Measurements from ENCODE around the gene STAT6. TPM values are rescaled to one million over a fixed set of nuclear protein-coding genes. Genes with fewer than 3 reads are reported as not detected.

STAT6 gene
- total and polyA plus RNA-seq, 10 of the 15 experiments (the other 5 are each of a cell fraction or from before 2014, with no cell fraction given) = 14.2 to 176 (median 89.6) TPM

DNA sequence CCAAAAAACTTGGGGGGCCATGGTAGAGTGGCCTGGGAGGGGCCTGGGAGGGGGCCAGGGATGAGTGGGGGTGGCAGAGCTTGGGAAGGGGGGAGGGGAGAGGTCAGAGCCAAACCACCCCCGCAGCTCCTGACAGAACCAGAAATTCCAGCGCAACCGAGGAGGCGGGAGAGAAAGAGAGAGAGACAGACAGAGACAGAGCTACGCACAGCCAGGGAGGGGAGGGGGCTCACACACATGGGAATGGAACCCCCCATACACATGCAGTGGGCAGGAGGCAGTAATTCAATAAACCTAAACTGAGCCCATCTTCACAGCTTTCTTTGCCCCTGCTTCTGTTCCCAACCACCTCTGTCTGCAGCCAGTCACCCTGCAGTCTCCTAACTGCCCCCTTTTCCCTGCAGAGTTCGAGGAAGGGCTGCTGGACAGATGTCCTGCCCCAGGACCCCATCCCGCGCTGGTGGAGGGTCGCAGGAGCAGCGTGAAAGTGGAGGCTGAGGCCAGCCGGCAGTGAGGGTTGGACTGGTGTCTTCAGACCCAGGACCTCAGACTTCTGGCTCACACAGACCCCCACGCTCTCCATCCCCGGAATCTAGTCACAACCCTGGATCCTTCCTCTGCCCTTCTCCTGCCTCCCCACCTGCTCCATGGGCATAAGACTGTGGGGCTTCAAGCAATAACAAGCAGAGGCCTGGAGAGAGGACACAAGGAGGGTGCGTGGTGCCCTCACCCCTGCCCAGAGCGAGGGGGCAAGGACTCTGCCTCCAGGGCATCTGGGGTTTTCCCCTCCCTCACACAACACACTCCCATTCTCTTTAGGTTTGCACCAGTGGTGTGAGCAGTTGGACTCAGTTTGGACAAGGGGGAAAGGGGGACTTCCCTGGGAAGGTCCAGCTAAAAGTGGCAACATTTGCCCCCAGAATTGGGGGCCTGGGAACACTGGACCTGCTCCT is 16.7 kb downstream of the STAT6 start (continued):
- TF ChIP-seq NR2C2 (IDR thresholded peaks at IDR 0.05; ENCODE audit: borderline replicate concordance, control insufficient read depth, insufficient read length, low read depth) (no peak), IKZF1 (conservative IDR thresholded peaks at IDR 0.05) (peak; percentile 40; the same call in 1 of the 2 replicates), POU2F2 (IDR thresholded peaks at IDR 0.05; ENCODE audit: borderline replicate concordance, low read depth, low read length) (no peak; the same call in 2 of the 3 replicates)

DNA sequence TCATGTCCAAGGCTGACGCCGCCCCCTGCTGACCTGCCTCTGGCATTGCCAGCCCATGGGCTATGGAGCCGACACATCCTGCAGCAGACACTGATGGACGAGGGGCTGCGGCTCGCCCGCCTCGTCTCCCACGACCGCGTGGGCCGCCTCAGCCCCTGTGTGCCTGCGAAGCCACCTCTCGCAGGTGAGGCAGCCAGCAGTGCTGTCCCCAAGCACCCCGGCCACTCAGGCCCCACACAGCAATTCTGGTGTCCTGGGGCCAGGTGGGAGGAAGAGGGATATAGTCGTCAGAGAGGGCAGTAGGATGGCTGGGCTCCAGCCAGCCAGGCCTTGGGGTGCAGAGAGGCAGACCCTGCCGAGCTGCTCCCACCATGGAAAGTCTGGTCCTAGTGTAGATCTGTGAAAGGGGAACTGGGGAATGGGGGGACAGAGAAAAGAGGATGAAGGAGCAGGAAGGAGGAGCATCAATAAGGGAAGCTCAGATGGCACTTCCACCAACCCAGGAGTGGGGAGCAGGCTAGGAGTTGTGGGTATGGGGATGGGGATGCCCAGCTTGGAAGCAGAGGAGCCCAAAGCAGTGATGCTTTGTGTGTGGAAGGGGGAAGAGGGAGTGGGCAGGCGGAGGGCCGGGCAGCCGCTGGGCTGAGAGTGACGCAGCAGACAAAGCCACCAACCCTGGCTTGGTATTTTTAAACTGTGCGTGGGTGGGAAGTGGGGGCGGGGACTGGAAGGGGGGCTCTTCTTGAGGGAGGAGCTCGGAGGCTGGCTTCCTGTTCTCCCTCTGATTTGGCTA is 17.6 kb downstream of the STAT6 start:
- peak overlapping the region; percentile 68 for H3K9ac ChIP-seq (ENCODE audit: control insufficient read depth, insufficient read depth, low read length)
- H3K79me2 ChIP-seq (ENCODE audit: control insufficient read depth, insufficient read depth, low read length) = peaks cover 34% of the 10 kb centered on the region
- in situ Hi-C loops (cut with MboI) = no loop called here
- H3K36me3 ChIP-seq (ENCODE audit: control insufficient read depth in 2 of 2, insufficient read depth in 2 of 2, low read length in 1 of 2) = peaks cover 17 to 21% of the 10 kb centered on the region in 2 experiments
- H3K4me2 ChIP-seq (ENCODE audit: control insufficient read depth, insufficient read depth) = peak overlapping the region; percentile 97
- DNase-seq (ENCODE audit: low read depth, low spot score) (no peak), ATAC-seq (peak; percentile 75), FAIRE-seq (peak; percentile 93)
- ChIA-PET CTCF (interaction anchor here (0.6 to 9.0 kb wide), 23 partner anchors 13 to 365 kb away, joined by 3 to 205 read pairs (median 4); partner anchors contain the start of genes LRP1, NEMP1 and STAT6), SMC1A (ENCODE audit: uncharacterized antibody, unreplicated experiment) (interaction anchor here (0.7 to 10.4 kb wide), 9 partner anchors 9 to 86 kb away, joined by 3 to 169 read pairs (median 6); partner anchors contain the start of genes NEMP1, STAT6 and TAC3), RAD21 (ENCODE audit: unreplicated experiment) (interaction anchor here (0.7 to 8.8 kb wide), 13 partner anchors 10 to 386 kb away, joined by 3 to 199 read pairs (median 5); partner anchors contain the start of genes ARHGAP9, NEMP1, SHMT2 and STAT6), POLR2A (interaction anchor here (0.6 to 7.6 kb wide), 6 partner anchors 14 to 340 kb away, joined by 3 to 74 read pairs (median 20); partner anchors contain the start of genes NEMP1 and STAT6)
- H3K4me3 ChIP-seq = peak overlapping the region; percentile 75
- H2AFZ ChIP-seq (ENCODE audit: control insufficient read depth, low read depth, low read length) = no peak overlapping the region
- H4K20me1 ChIP-seq (ENCODE audit: control insufficient read depth, insufficient read depth) = no peaks in the 10 kb centered on the region
- H3K27me3 ChIP-seq (replicated peaks in 1 of 2; ENCODE audit: control insufficient read depth in 2 of 2, insufficient read depth in 2 of 2, low read length in 1 of 2) = no peaks in the 10 kb centered on the region
- H3K27ac ChIP-seq (ENCODE audit: control insufficient read depth, insufficient read depth) = peak overlapping the region; percentile 84
- intact Hi-C loops (cut with micrococcal nuclease; ENCODE audit: unreplicated experiment) = loop anchor here (1.0 kb wide), 2 partner anchors 18 to 24 kb away; partner anchors contain the start of gene STAT6
- H3K4me1 ChIP-seq (ENCODE audit: control insufficient read depth, insufficient read depth, low read length) = peaks cover 36% of the 10 kb centered on the region
- no TSS peak for BruUV-seq (replicated peaks)
- 17% methylated on average over 17 of the region's 24 CpGs for WGBS (ENCODE audit: insufficient coverage, insufficient replicate concordance, low lambda C conversion rate, missing lambda C conversion rate)
- no peaks in the 10 kb centered on the region for H3K9me3 ChIP-seq (replicated peaks; ENCODE audit: control insufficient read depth, insufficient read depth, low read length)
- TF ChIP-seq, protein P1, sequence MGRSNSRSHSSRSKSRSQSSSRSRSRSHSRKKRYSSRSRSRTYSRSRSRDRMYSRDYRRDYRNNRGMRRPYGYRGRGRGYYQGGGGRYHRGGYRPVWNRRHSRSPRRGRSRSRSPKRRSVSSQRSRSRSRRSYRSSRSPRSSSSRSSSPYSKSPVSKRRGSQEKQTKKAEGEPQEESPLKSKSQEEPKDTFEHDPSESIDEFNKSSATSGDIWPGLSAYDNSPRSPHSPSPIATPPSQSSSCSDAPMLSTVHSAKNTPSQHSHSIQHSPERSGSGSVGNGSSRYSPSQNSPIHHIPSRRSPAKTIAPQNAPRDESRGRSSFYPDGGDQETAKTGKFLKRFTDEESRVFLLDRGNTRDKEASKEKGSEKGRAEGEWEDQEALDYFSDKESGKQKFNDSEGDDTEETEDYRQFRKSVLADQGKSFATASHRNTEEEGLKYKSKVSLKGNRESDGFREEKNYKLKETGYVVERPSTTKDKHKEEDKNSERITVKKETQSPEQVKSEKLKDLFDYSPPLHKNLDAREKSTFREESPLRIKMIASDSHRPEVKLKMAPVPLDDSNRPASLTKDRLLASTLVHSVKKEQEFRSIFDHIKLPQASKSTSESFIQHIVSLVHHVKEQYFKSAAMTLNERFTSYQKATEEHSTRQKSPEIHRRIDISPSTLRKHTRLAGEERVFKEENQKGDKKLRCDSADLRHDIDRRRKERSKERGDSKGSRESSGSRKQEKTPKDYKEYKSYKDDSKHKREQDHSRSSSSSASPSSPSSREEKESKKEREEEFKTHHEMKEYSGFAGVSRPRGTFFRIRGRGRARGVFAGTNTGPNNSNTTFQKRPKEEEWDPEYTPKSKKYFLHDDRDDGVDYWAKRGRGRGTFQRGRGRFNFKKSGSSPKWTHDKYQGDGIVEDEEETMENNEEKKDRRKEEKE (IDR thresholded peaks at IDR 0.05) = no peak
- TF ChIP-seq FOXK2 (IDR thresholded peaks at IDR 0.05) (no peak), PML (IDR thresholded peaks at IDR 0.05; ENCODE audit: low read length) (no peak), STAT1 (conservative IDR thresholded peaks at IDR 0.05) (no peak), BACH1 (IDR thresholded peaks at IDR 0.05; ENCODE audit: borderline replicate concordance) (peak; percentile 32; the same call in 1 of the 2 replicates), IRF4 (IDR thresholded peaks at IDR 0.05; ENCODE audit: low read depth, low read length) (no peak)
- TF ChIP-seq, protein P2, sequence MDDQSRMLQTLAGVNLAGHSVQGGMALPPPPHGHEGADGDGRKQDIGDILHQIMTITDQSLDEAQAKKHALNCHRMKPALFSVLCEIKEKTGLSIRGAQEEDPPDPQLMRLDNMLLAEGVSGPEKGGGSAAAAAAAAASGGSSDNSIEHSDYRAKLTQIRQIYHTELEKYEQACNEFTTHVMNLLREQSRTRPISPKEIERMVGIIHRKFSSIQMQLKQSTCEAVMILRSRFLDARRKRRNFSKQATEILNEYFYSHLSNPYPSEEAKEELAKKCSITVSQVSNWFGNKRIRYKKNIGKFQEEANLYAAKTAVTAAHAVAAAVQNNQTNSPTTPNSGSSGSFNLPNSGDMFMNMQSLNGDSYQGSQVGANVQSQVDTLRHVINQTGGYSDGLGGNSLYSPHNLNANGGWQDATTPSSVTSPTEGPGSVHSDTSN (IDR thresholded peaks at IDR 0.05; ENCODE audit: insufficient replicate concordance, low read depth, low read length) = peak; percentile 49
- TF ChIP-seq, protein P3, sequence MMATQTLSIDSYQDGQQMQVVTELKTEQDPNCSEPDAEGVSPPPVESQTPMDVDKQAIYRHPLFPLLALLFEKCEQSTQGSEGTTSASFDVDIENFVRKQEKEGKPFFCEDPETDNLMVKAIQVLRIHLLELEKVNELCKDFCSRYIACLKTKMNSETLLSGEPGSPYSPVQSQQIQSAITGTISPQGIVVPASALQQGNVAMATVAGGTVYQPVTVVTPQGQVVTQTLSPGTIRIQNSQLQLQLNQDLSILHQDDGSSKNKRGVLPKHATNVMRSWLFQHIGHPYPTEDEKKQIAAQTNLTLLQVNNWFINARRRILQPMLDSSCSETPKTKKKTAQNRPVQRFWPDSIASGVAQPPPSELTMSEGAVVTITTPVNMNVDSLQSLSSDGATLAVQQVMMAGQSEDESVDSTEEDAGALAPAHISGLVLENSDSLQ (IDR thresholded peaks at IDR 0.05) = peak; percentile 73
